Measurements from ENCODE around the gene BACH2.

BACH2 gene

DNA sequence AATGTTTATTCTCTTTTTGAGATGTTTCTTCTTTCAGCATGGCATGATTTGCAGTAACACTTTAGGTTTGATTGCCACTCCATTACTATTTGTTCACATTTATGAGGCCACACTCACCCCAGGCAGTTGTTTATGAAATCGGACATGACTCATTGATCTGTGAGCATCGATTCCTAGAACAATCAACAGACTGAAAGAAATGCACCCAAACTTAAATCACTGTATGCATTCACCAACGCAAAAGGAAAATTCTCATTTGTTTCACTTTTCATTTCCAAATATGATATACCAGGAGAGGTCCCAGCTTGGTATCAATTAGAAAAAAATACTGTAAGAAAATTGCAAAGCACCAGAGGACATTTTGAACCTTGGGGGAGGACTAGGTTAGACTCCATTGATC, 407.8 kb downstream of the BACH2 start:
- DNase-seq (ENCODE audit: low spot score): no peak

DNA sequence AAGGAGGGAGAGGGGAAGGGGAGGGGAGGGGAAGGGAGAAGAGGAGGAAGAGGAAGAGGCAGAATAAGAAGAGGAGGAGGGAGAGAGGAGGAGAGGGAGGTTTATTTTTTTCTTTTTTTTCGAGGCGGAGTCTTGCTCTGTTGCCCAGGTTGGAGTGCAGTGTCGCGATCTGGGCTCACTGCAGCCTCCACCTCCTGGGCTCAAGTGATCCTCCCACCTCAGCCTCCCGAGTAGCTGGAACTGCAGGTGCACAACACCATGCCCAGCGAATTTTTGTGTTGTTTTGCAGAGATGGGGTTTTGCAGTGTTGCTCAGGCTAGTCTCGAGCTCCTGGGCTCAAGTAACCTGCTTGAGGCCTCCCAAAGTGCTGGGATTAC, 408.5 kb downstream of the BACH2 start:
- no peak for DNase-seq (ENCODE audit: low spot score)

DNA sequence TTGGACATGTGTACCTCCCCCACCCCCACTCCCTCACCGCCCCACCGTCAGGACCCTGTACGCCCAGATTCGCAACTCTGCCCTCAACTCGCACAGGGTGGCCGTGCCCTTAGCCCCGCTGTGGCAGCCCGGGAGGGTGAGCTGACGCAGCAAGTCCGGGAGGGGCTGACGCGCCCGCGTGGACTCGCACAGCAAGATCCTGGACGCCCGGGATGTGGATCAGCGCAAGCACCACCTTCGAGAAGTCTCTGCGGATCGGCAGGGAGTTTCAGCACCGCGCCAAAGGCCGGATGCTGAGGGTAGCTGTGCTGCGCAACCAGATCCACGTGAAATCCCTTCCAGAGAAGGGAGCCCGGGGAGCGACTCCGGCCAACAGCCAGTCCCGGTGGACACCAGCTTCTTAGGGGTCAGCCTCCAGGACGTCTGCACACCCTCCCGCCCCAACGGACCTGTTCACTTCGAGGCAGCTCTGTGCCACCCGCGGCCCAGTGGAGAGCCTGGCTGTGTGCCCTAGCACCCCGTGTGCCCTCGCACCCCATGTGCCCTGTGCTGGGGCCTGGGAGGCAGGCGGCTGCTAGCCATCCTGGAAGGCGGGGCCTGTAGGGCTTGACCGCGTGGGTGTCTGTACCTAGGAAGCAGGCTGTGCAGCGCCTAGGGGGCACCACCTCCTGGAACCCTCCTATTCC, 409.0 kb downstream of the BACH2 start:
- no peak for DNase-seq (ENCODE audit: low spot score)

DNA sequence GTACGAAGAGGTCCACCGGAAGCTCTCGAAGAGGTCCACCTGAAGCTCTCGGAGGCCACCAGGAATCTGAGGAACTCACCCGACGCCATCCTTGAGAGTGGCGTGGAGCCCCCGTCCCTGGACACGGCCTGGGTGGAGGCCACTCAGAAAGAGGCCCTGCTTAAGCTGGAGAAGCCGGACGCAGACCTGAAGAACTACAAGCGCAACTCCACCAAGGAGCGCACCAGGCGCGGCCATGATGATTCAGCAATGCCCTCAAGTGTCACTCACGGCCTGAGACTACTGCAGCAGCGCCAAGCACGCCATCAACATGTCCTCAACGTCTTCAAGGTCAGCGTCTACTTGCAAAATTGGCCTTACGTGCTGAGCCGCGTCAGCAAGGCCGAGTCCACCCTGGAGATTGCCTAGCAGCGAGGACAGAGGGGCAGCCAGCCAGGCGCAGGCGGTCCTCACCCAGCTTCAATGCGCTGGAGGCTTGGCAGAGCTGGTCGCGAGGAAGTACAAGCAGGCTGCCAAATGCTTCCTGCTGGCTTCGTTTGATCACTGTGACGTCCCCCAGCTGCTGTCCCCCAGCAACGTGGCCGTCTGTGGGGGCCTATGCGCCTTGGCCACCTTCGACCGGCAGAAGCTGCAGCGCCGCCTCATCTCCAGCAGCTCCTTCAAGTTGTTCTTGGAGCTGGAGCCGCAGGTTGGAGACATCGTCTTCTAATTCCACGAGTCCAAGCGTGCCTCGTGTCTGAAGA, 410.1 kb downstream of the BACH2 start:
- no peak for DNase-seq (ENCODE audit: low spot score)

Measured in LoVo (cell line).